ENCODE measurements around the gene BCAS3. TPM values are rescaled to one million over a fixed set of nuclear protein-coding genes. Genes with fewer than 3 reads are reported as not detected.
"Not testable (repeated sequence)": the region's sequence is repeated elsewhere in the genome, so short reads cannot be mapped to it uniquely, and the experiment has no call there.

BCAS3 gene
- total RNA-seq, 1 donor from 2014 or later, result 38.1 TPM

GRCh38 chr17:60671482-60671881 lies 6.2 kb upstream of the BCAS3 start:
- H3K36me3 Mint-ChIP-seq (ENCODE audit: low read depth, unreplicated experiment), result no peaks in the 10 kb centered on the region
- H3K27me3 Mint-ChIP-seq (ENCODE audit: unreplicated experiment), result no peaks in the 10 kb centered on the region
- no peak overlapping the region for H3K27ac Mint-ChIP-seq (ENCODE audit: unreplicated experiment)
- no peaks in the 10 kb centered on the region for H3K4me1 Mint-ChIP-seq (ENCODE audit: unreplicated experiment)
- DNase-seq (ENCODE audit: low spot score), result no peak
- H3K9me3 Mint-ChIP-seq (ENCODE audit: unreplicated experiment), result no peaks in the 10 kb centered on the region
- no peak overlapping the region for H3K4me3 Mint-ChIP-seq (ENCODE audit: unreplicated experiment)
- no peak for TF ChIP-seq CTCF (IDR thresholded peaks at IDR 0.05; ENCODE audit: unreplicated experiment)

- not testable (repeated sequence) for DNase-seq (ENCODE audit: low spot score); H3K9me3 Mint-ChIP-seq (ENCODE audit: unreplicated experiment); H3K36me3 Mint-ChIP-seq (ENCODE audit: low read depth, unreplicated experiment); H3K4me3 Mint-ChIP-seq (ENCODE audit: unreplicated experiment); H3K27ac Mint-ChIP-seq (ENCODE audit: unreplicated experiment); H3K27me3 Mint-ChIP-seq (ENCODE audit: unreplicated experiment)
- peaks cover 13% of the 10 kb centered on the region for H3K4me1 Mint-ChIP-seq (ENCODE audit: unreplicated experiment)
These were observed 3.0 kb upstream of the BCAS3 start for GRCh38 chr17:60674637-60675036.

- peaks cover 13% of the 10 kb centered on the region for H3K4me1 Mint-ChIP-seq (ENCODE audit: unreplicated experiment)
- H3K36me3 Mint-ChIP-seq (ENCODE audit: low read depth, unreplicated experiment), result no peaks in the 10 kb centered on the region
- no peaks in the 10 kb centered on the region for H3K27me3 Mint-ChIP-seq (ENCODE audit: unreplicated experiment)
- TF ChIP-seq CTCF (IDR thresholded peaks at IDR 0.05; ENCODE audit: unreplicated experiment), result no peak
- no peaks in the 10 kb centered on the region for H3K9me3 Mint-ChIP-seq (ENCODE audit: unreplicated experiment)
- no peak overlapping the region for H3K27ac Mint-ChIP-seq (ENCODE audit: unreplicated experiment)
- no peak overlapping the region for H3K4me3 Mint-ChIP-seq (ENCODE audit: unreplicated experiment)
- DNase-seq (ENCODE audit: low spot score), result no peak
These were observed 1.7 kb upstream of the BCAS3 start for GRCh38 chr17:60675997-60676396.

DNA sequence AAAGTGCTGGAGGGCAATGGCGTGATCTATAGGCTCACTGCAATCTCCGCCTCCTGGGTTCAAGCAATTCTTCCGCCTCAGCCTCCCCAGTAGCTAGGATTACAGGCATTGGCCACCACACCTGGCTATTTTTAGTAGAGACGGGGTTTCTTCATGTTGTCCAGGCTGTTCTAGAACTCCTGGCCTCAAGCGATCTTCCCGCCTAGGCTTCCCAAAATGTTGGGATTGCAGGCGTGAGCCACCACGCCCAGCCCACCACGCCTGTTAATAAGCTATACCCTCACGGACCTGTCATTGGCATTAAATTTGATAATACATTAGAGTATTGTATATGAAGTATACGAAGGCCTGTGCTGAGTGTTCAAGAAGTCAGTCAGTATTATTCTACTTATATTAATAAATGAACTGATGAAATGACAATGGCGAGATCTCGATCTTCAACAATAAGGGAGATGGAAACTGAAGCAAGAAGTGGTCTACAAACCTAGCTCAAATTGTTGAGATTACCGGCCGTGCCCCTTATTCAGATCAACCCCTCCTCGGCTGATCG lies 818 bp upstream of the BCAS3 start:
- Mint-ChIP-seq H3K4me1 (ENCODE audit: unreplicated experiment) (peaks cover 13% of the 10 kb centered on the region), H3K4me3 (ENCODE audit: unreplicated experiment) (peak overlapping the region; percentile 97), H3K9me3 (ENCODE audit: unreplicated experiment) (no peaks in the 10 kb centered on the region), H3K27me3 (ENCODE audit: unreplicated experiment) (no peaks in the 10 kb centered on the region), H3K36me3 (ENCODE audit: low read depth, unreplicated experiment) (no peaks in the 10 kb centered on the region), H3K27ac (ENCODE audit: unreplicated experiment) (peak overlapping the region; percentile 85)
- DNase-seq (ENCODE audit: low spot score), result no peak
- no peak for TF ChIP-seq CTCF (IDR thresholded peaks at IDR 0.05; ENCODE audit: unreplicated experiment)

GRCh38 chr17:60678118-60678444 lies 430 bp downstream of the BCAS3 start:
- no peak for TF ChIP-seq CTCF (IDR thresholded peaks at IDR 0.05; ENCODE audit: unreplicated experiment)
- Mint-ChIP-seq H3K4me1 (ENCODE audit: unreplicated experiment) (peaks cover 13% of the 10 kb centered on the region), H3K27ac (ENCODE audit: unreplicated experiment) (peak overlapping the region; percentile 85), H3K9me3 (ENCODE audit: unreplicated experiment) (no peaks in the 10 kb centered on the region), H3K4me3 (ENCODE audit: unreplicated experiment) (peak overlapping the region; percentile 97), H3K27me3 (ENCODE audit: unreplicated experiment) (peaks cover 1% of the 10 kb centered on the region), H3K36me3 (ENCODE audit: low read depth, unreplicated experiment) (no peaks in the 10 kb centered on the region)
- DNase-seq (ENCODE audit: low spot score), result no peak
